Glutamatergic neuron (in vitro differentiated cells): ENCODE results near the gene PSMB3. TPM values are rescaled to one million over a fixed set of nuclear protein-coding genes. Genes with fewer than 3 reads are reported as not detected.

Experiments
- DNase-seq: peaks from one replicate; pipeline ENCODE4 v3.0.0; 2022
- H3K27ac Mint-ChIP-seq: one replicate; pipeline ENCODE4 v1.8.0; 2020; ENCODE audit warnings: mild to moderate bottlenecking, mixed read lengths, inconsistent platforms; ENCODE audit not compliant: unreplicated experiment
- H3K27me3 Mint-ChIP-seq: one replicate; pipeline ENCODE4 v1.8.0; 2020; ENCODE audit warnings: mild to moderate bottlenecking, moderate library complexity, mixed read lengths, inconsistent platforms; ENCODE audit not compliant: unreplicated experiment
- H3K36me3 Mint-ChIP-seq: one replicate; pipeline ENCODE4 v1.8.0; 2020; ENCODE audit warnings: mild to moderate bottlenecking, mixed read lengths, inconsistent platforms; ENCODE audit not compliant: unreplicated experiment
- H3K4me1 Mint-ChIP-seq: one replicate; pipeline ENCODE4 v1.8.0; 2020; ENCODE audit warnings: mild to moderate bottlenecking, low read depth, mixed read lengths, inconsistent platforms; ENCODE audit not compliant: unreplicated experiment
- H3K4me3 Mint-ChIP-seq: one replicate; pipeline ENCODE4 v1.8.0; 2020; ENCODE audit warnings: mild to moderate bottlenecking, mixed read lengths, inconsistent platforms; ENCODE audit not compliant: unreplicated experiment
- H3K9me3 Mint-ChIP-seq: one replicate; pipeline ENCODE4 v1.8.0; 2020; ENCODE audit warnings: mild to moderate bottlenecking, moderate library complexity, mixed read lengths, inconsistent platforms; ENCODE audit not compliant: unreplicated experiment
- CTCF ChIP-seq: fragments of 200-600 bp; sonication (generic); IDR thresholded peaks from one replicate; pipeline ENCODE4 v1.5.0; 2021; ENCODE audit not compliant: partially characterized antibody, unreplicated experiment
- total RNA-seq: library from RNA; stranded (reverse); fragmentation: NEBNext Ultra II Directional; extraction: Animal tissue kit (Norgen Biotek cat#: 25700); gene quantifications from one replicate; pipeline ENCODE4 v1.2.1, GENCODE V29; 2021; ENCODE audit not compliant: unreplicated experiment

Gene PSMB3
- total RNA-seq, 1 donor from 2014 or later: 121 TPM

GRCh38 chr17:38705523-38705802 is 47.1 kb upstream of the PSMB3 start:
- peak; percentile 45 for DNase-seq
- no peak overlapping the region for H3K4me3 Mint-ChIP-seq

GRCh38 chr17:38705803-38706504 is 46.6 kb upstream of the PSMB3 start:
- Mint-ChIP-seq H3K36me3 (no peaks in the 10 kb centered on the region), H3K4me1 (peaks cover 14% of the 10 kb centered on the region), H3K9me3 (peaks cover 22% of the 10 kb centered on the region), H3K27ac (peak overlapping the region; percentile 22), H3K27me3 (peaks cover 27% of the 10 kb centered on the region), H3K4me3 (peak overlapping the region; percentile 89)
- no peak for TF ChIP-seq CTCF
- peak; percentile 34 for DNase-seq

More at GRCh38 chr17:38705523-38705802, 47.1 kb upstream of the PSMB3 start:
- no peak for TF ChIP-seq CTCF
- peaks cover 24% of the 10 kb centered on the region for H3K27me3 Mint-ChIP-seq
- no peak overlapping the region for H3K27ac Mint-ChIP-seq
- peaks cover 22% of the 10 kb centered on the region for H3K9me3 Mint-ChIP-seq
- H3K36me3 Mint-ChIP-seq: no peaks in the 10 kb centered on the region
- peaks cover 11% of the 10 kb centered on the region for H3K4me1 Mint-ChIP-seq

- H3K27me3 Mint-ChIP-seq: peaks cover 21% of the 10 kb centered on the region
- peaks cover 12% of the 10 kb centered on the region for H3K4me1 Mint-ChIP-seq
- H3K4me3 Mint-ChIP-seq: peak overlapping the region; percentile 89
- DNase-seq: no peak
- peaks cover 22% of the 10 kb centered on the region for H3K9me3 Mint-ChIP-seq
- no peak for TF ChIP-seq CTCF
- H3K36me3 Mint-ChIP-seq: no peaks in the 10 kb centered on the region
- no peak overlapping the region for H3K27ac Mint-ChIP-seq
Measured at GRCh38 chr17:38706505-38707216, 45.9 kb upstream of the PSMB3 start.

GRCh38 chr17:38707678-38708351 is 44.7 kb upstream of the PSMB3 start:
- TF ChIP-seq CTCF: no peak
- Mint-ChIP-seq H3K27ac (no peak overlapping the region), H3K27me3 (peaks cover 18% of the 10 kb centered on the region), H3K36me3 (no peaks in the 10 kb centered on the region), H3K9me3 (peaks cover 22% of the 10 kb centered on the region), H3K4me1 (peaks cover 13% of the 10 kb centered on the region), H3K4me3 (no peak overlapping the region)
- no peak for DNase-seq
